Measurements from ENCODE around the gene TMA7. TPM values are rescaled to one million over a fixed set of nuclear protein-coding genes. Genes with fewer than 3 reads are reported as not detected.
A peak's percentile ranks its signal among the peaks of the same experiment; 100 is the strongest.

TMA7 gene
- total and polyA plus RNA-seq, 2 of the 13 experiments (the other 11 are each of a cell fraction or from before 2014, with no cell fraction given) = 100 to 486 TPM

- ATAC-seq (no peak), FAIRE-seq (no peak), DNase-seq (ENCODE audit: low spot score) (no peak)
- no peaks in the 10 kb centered on the region for H3K9me3 ChIP-seq (ENCODE audit: low read length)
- peaks cover under 1% of the 10 kb centered on the region; the same call in 1 of the 2 replicates for H4K20me1 ChIP-seq (ENCODE audit: insufficient read depth, low read length)
- peaks cover 6% of the 10 kb centered on the region for H3K4me1 ChIP-seq (ENCODE audit: insufficient read depth, low read length)
- H3K36me3 ChIP-seq (replicated peaks in 1 of 2; ENCODE audit: control insufficient read depth in 1 of 2, insufficient read depth in 2 of 2, low read length in 2 of 2) = peaks cover 44 to 55% of the 10 kb centered on the region in 2 experiments; a peak in 4 of 5 replicates
- H3K79me2 ChIP-seq (ENCODE audit: insufficient read depth, low read length) = no peaks in the 10 kb centered on the region
- in situ Hi-C loops (cut with HindIII; ENCODE audit: extremely low pct_ligation_motif_present, low pct_unique_long_range_greater_than_20kb) = loop anchor here (5.0 kb wide), 1 partner anchor 34 kb away; no protein-coding TSS in a partner anchor
- H3K9ac ChIP-seq (ENCODE audit: insufficient read depth, low read depth, low read length) = no peak overlapping the region
- H3K4me2 ChIP-seq (ENCODE audit: low read depth, low read length) = no peak overlapping the region
- no peak overlapping the region for H3K4me3 ChIP-seq (replicated peaks in 1 of 3; ENCODE audit: insufficient read depth in 1 of 3, low read depth in 2 of 3, low read length in 3 of 3)
- intact Hi-C loops (cut with micrococcal nuclease; ENCODE audit: unreplicated experiment) = no loop called here
- WGBS (ENCODE audit: low lambda C conversion rate) = 94% methylated on average over 6 of the region's 15 CpGs
- ChIA-PET POLR2A (interaction anchor here (0.8 to 3.3 kb wide), 6 partner anchors 15 to 33 kb away, joined by 3 to 19 read pairs (median 6); partner anchors contain the start of gene PLXNB1), CTCF (ENCODE audit: low intra/inter-chr PET ratio, low total read pairs) (no interaction called here)
- no peak overlapping the region for H3K27ac ChIP-seq (ENCODE audit: extremely low read length, insufficient read depth, low read length)
- TF ChIP-seq ZMYM4 (CRISPR knock-in tag; IDR thresholded peaks at IDR 0.05) = no peak
- H3K27me3 ChIP-seq (ENCODE audit: control insufficient read depth in 1 of 2, insufficient read depth in 2 of 2, low read length in 2 of 2) = no peaks in the 10 kb centered on the region
- no peak overlapping the region for H2AFZ ChIP-seq (ENCODE audit: low read length)
- BruUV-seq (replicated peaks) = no TSS peak
Measured at GRCh38 chr3:48403533-48404439, 36.3 kb upstream of the TMA7 start.

GRCh38 chr3:48404440-48405342 is 35.4 kb upstream of the TMA7 start:
- CTCF ChIA-PET (ENCODE audit: low intra/inter-chr PET ratio, low total read pairs) = no interaction called here
- Histone ChIP-seq H3K9me3 (ENCODE audit: low read length) (no peaks in the 10 kb centered on the region), H3K79me2 (ENCODE audit: insufficient read depth, low read length) (no peaks in the 10 kb centered on the region), H3K27me3 (ENCODE audit: control insufficient read depth in 1 of 2, insufficient read depth in 2 of 2, low read length in 2 of 2) (no peaks in the 10 kb centered on the region), H3K36me3 (replicated peaks in 1 of 2; ENCODE audit: control insufficient read depth in 1 of 2, insufficient read depth in 2 of 2, low read length in 2 of 2) (peaks cover 52 to 64% of the 10 kb centered on the region in 2 experiments; a peak in 4 of 5 replicates), H2AFZ (ENCODE audit: low read length) (no peak overlapping the region), H3K4me2 (ENCODE audit: low read depth, low read length) (no peak overlapping the region), H3K4me3 (replicated peaks in 1 of 3; ENCODE audit: insufficient read depth in 1 of 3, low read depth in 2 of 3, low read length in 3 of 3) (no peak overlapping the region), H4K20me1 (ENCODE audit: insufficient read depth, low read length) (peaks cover 5% of the 10 kb centered on the region; the same call in 1 of the 2 replicates), H3K27ac (ENCODE audit: extremely low read length, insufficient read depth, low read length) (no peak overlapping the region), H3K9ac (ENCODE audit: insufficient read depth, low read depth, low read length) (no peak overlapping the region), H3K4me1 (ENCODE audit: insufficient read depth, low read length) (no peaks in the 10 kb centered on the region)
- in situ Hi-C loops (cut with HindIII; ENCODE audit: extremely low pct_ligation_motif_present, low pct_unique_long_range_greater_than_20kb) (loop anchor here (5.0 kb wide), 1 partner anchor 33 kb away; no protein-coding TSS in a partner anchor), intact Hi-C loops (cut with micrococcal nuclease; ENCODE audit: unreplicated experiment) (no loop called here)
- no TSS peak for BruUV-seq (replicated peaks)
- ATAC-seq (no peak), FAIRE-seq (no peak), DNase-seq (ENCODE audit: low spot score) (no peak)
- POLR2A ChIA-PET = interaction anchor here (1.3 to 3.3 kb wide), 4 partner anchors 18 to 35 kb away, joined by 3 to 19 read pairs (median 10); partner anchors contain the start of genes CCDC51, PLXNB1 and TMA7
- TF ChIP-seq ARNTL (CRISPR knock-in tag; IDR thresholded peaks at IDR 0.05) (no peak), SP2 (CRISPR knock-in tag; IDR thresholded peaks at IDR 0.05) (no peak), ZNF530 (CRISPR knock-in tag; IDR thresholded peaks at IDR 0.05; ENCODE audit: low read depth) (no peak), AGO2 (optimal IDR thresholded peaks at IDR 0.05; ENCODE audit: low read depth, low read length) (peak; percentile 17), ZNF704 (CRISPR knock-in tag; IDR thresholded peaks at IDR 0.05; ENCODE audit: borderline replicate concordance) (no peak)
- WGBS (ENCODE audit: low lambda C conversion rate) = 93% methylated on average over 14 of the region's 21 CpGs
